Chondrocyte (in vitro differentiated cells): Measurements from ENCODE around the gene ITGA11. TPM values are rescaled to one million over a fixed set of nuclear protein-coding genes. Genes with fewer than 3 reads are reported as not detected.

ENCODE experiments used
- DNase-seq: peaks from one replicate; pipeline ENCODE4 v3.0.0; 2021; ENCODE audit warnings: mixed read lengths, low spot score
- H3K27ac Mint-ChIP-seq: one replicate; pipeline ENCODE4 v1.8.0; 2021; ENCODE audit warnings: mild to moderate bottlenecking, moderate library complexity, mixed read lengths; ENCODE audit not compliant: unreplicated experiment
- H3K27me3 Mint-ChIP-seq: 2 replicates; pipeline ENCODE4 v1.8.0; 2021; ENCODE audit warnings: low read depth, mixed read lengths
- H3K36me3 Mint-ChIP-seq: 2 replicates; pipeline ENCODE4 v1.8.0; 2021; ENCODE audit warnings: low read depth, mixed read lengths
- H3K4me1 Mint-ChIP-seq: 2 replicates; pipeline ENCODE4 v1.8.0; 2021; ENCODE audit warnings: low read depth, mild to moderate bottlenecking, mixed read lengths
- H3K4me3 Mint-ChIP-seq: one replicate; pipeline ENCODE4 v1.8.0; 2021; ENCODE audit warnings: mild to moderate bottlenecking, moderate library complexity, mixed read lengths; ENCODE audit not compliant: unreplicated experiment
- H3K9me3 Mint-ChIP-seq: 2 replicates; pipeline ENCODE4 v1.8.0; 2021; ENCODE audit warnings: low read depth, mixed read lengths
- CTCF ChIP-seq: fragments of 200-600 bp; sonication (generic); IDR thresholded peaks from 2 replicates; pipeline ENCODE4 v1.5.0; 2021; ENCODE audit warnings: antibody characterized with exemption, mild to moderate bottlenecking, moderate library complexity
- total RNA-seq: library from RNA; stranded (reverse); gene quantifications from 3 replicates; pipeline ENCODE4 v1.2.1, GENCODE V29; 2021

Gene ITGA11
- total RNA-seq, 1 donor from 2014 or later: 1,092 TPM

- Mint-ChIP-seq H3K4me1 (peaks cover 49% of the 10 kb centered on the region), H3K4me3 (no peak overlapping the region), H3K36me3 (peaks cover 31% of the 10 kb centered on the region), H3K27ac (no peak overlapping the region), H3K27me3 (no peaks in the 10 kb centered on the region), H3K9me3 (peaks cover 6% of the 10 kb centered on the region)
- TF ChIP-seq CTCF: no peak
- no peak for DNase-seq
Measured at GRCh38 chr15:68387381-68388143, 44.4 kb downstream of the ITGA11 start.

- Mint-ChIP-seq H3K4me1 (peaks cover 49% of the 10 kb centered on the region), H3K9me3 (peaks cover 4% of the 10 kb centered on the region), H3K27me3 (no peaks in the 10 kb centered on the region), H3K4me3 (no peak overlapping the region), H3K27ac (peak overlapping the region; percentile 64), H3K36me3 (peaks cover 31% of the 10 kb centered on the region)
- no peak for DNase-seq
- no peak for TF ChIP-seq CTCF
Measured at GRCh38 chr15:68386587-68387288, 45.2 kb downstream of the ITGA11 start.

GRCh38 chr15:68385671-68386586 lies 46.0 kb downstream of the ITGA11 start:
- Mint-ChIP-seq H3K36me3 (peaks cover 30% of the 10 kb centered on the region), H3K9me3 (peaks cover 4% of the 10 kb centered on the region), H3K4me3 (no peak overlapping the region), H3K4me1 (peaks cover 46% of the 10 kb centered on the region), H3K27me3 (no peaks in the 10 kb centered on the region), H3K27ac (peak overlapping the region; percentile 64)
- TF ChIP-seq CTCF: no peak
- no peak for DNase-seq

- DNase-seq: no peak
- H3K27ac Mint-ChIP-seq: peak overlapping the region; percentile 96
- no peaks in the 10 kb centered on the region for H3K27me3 Mint-ChIP-seq
- H3K9me3 Mint-ChIP-seq: peaks cover 4% of the 10 kb centered on the region
- TF ChIP-seq CTCF: no peak
- peaks cover 33% of the 10 kb centered on the region for H3K36me3 Mint-ChIP-seq
- H3K4me3 Mint-ChIP-seq: no peak overlapping the region
- peaks cover 53% of the 10 kb centered on the region for H3K4me1 Mint-ChIP-seq
Measured at GRCh38 chr15:68385240-68385561, 46.8 kb downstream of the ITGA11 start.
